Gastrocnemius medialis (tissue), 4 donors: ENCODE measurements around the gene GNB2. TPM values are rescaled to one million over a fixed set of nuclear protein-coding genes. Genes with fewer than 3 reads are reported as not detected.
A peak's percentile ranks its signal among the peaks of the same experiment; 100 is the strongest.

Source experiments
- ATAC-seq, 2 donors: fragments of 150-250 bp; one replicate each; pipeline ENCODE4 v1.9.1; 2016
- DNase-seq, 2 donors: peaks; one replicate each; pipeline ENCODE4 v3.0.0-alpha.2; 2019
- H3K27ac ChIP-seq, 4 donors: fragments of 200-600 bp; sonication (generic); 1 replicate in 1 of 4; 2 replicates in 3 of 4; pipeline ENCODE4 v1.5.1; 2016 to 2018; ENCODE audit warnings: mild to moderate bottlenecking in 2 of 4, moderate library complexity in 1 of 4
- H3K27me3 ChIP-seq, 3 donors: fragments of 200-600 bp; sonication (generic) in 2 of 3; 1 replicate in 1 of 3; 2 replicates in 2 of 3; pipeline versions ENCODE4 v1.5.1 to v1.6.0; 2016 to 2019; ENCODE audit warnings: mild to moderate bottlenecking in 1 of 3, moderate library complexity in 1 of 3
- H3K36me3 ChIP-seq, 2 donors: fragments of 200-600 bp; sonication (generic) in 1 of 2; one replicate each; pipeline ENCODE4 v1.5.1; 2017 to 2018
- H3K4me1 ChIP-seq, 2 donors: fragments of 200-600 bp; sonication (generic) in 1 of 2; one replicate each; pipeline ENCODE4 v1.5.1; 2016 to 2017; ENCODE audit warnings: mild to moderate bottlenecking in 2 of 2
- H3K4me3 ChIP-seq, 4 donors: fragments of 200-600 bp; sonication (generic) in 3 of 4; 1 replicate in 1 of 4; 2 replicates in 3 of 4; pipeline ENCODE4 v1.5.1; 2016 to 2019; ENCODE audit warnings: mild to moderate bottlenecking in 2 of 4
- H3K9me3 ChIP-seq, 3 donors: fragments of 200-600 bp; sonication (generic) in 2 of 3; 1 replicate in 1 of 3; 2 replicates in 2 of 3; pipeline ENCODE4 v1.5.1; 2016 to 2019
- CTCF ChIP-seq, 5 experiments: fragments of 450-650 bp in 3 of 5; fragments of 200-600 bp in 2 of 5; sonication (generic) in 2 of 5; IDR thresholded peaks in 4 of 5; conservative IDR thresholded peaks in 1 of 5; 1 replicate in 4 of 5; 2 replicates in 1 of 5; pipeline ENCODE4 v1.5.1; 2016 to 2019; ENCODE audit warnings: antibody characterized with exemption in 5 of 5, mild to moderate bottlenecking in 3 of 5, moderate library complexity in 3 of 5
- POLR2A ChIP-seq, 2 donors: fragments of 450-650 bp; IDR thresholded peaks; one replicate each; pipeline ENCODE4 v1.6.1; 2017; ENCODE audit warnings: antibody characterized with exemption in 2 of 2, mild to moderate bottlenecking in 2 of 2, moderate library complexity in 2 of 2
- in situ Hi-C, 4 donors: fragments of 200-750 bp; cut with MboI; loops; one replicate each; pipeline versions ENCODE4 v1.15.0 to v1.8.0; 2017; ENCODE audit warnings: low sequenced_read_pairs in 4 of 4
- intact Hi-C: fragments of 100-400 bp; cut with DNase I; formaldehyde crosslinking; loops from one replicate; pipeline ENCODE4 v1.15.1; 2023; ENCODE audit warnings: low total_unique reads
- total RNA-seq, 4 donors: library from RNA; depleted of rRNA; stranded (reverse); fragments of >200 nt; gene quantifications; one replicate each; pipeline versions ENCODE4 v1.1.0 to v1.2.3, GENCODE V29; 2016

The GNB2 gene
- total RNA-seq, result 100 to 1,000 TPM; 108 to 163 (median 129) TPM

- intact Hi-C loops, result loop anchor here (1.0 to 10.0 kb wide), 6 partner anchors 33 to 581 kb away; partner anchors contain the start of genes FBXO24, LRCH4, MOSPD3 and POP7
- peak; percentile 83 to 87 for TF ChIP-seq POLR2A (IDR thresholded peaks at IDR 0.05)
- peak in 2 of 5 experiments; percentile 43 to 53 for TF ChIP-seq CTCF (IDR thresholded peaks at IDR 0.05 in 4 of 5, conservative IDR thresholded peaks at IDR 0.05 in 1 of 5)
Observed at GRCh38 chr7:100673302-100673941, at the start of gene GNB2. Gene GNB2 (plus strand): TSS chr7:100673740. CDS start chr7:100676266, 2,526 bp downstream.

GRCh38 chr7:100623951-100624824 is 49.4 kb upstream of the GNB2 start:
- intact Hi-C loops, result no loop called here

More at GRCh38 chr7:100673302-100673941, at the start of gene GNB2:
- peaks cover 0 to 8% of the 10 kb centered on the region in 2 donors for H3K4me1 ChIP-seq
- H3K27ac ChIP-seq, result peak within 1 kb of the TSS; percentile 96 to 100 (median 99)
- DNase-seq (peak; percentile 98 to 99), ATAC-seq (peak; percentile 90)
- H3K4me3 ChIP-seq, result peak within 1 kb of the TSS; percentile 95 to 100 (median 97)
- peaks cover 0 to 21% of the 10 kb centered on the region in 2 donors for H3K36me3 ChIP-seq
- H3K9me3 ChIP-seq, result no peaks in the 10 kb centered on the region
- in situ Hi-C loops, result no loop called here
- no peaks in the 10 kb centered on the region for H3K27me3 ChIP-seq

GRCh38 chr7:100626055-100626454 is 47.5 kb upstream of the GNB2 start:
- Histone ChIP-seq H3K4me3 (peak overlapping the region; percentile 33 to 53 (median 48)), H3K4me1 (peaks cover 3% of the 10 kb centered on the region in 2 donors), H3K9me3 (no peaks in the 10 kb centered on the region), H3K36me3 (no peaks in the 10 kb centered on the region), H3K27me3 (peaks cover 5 to 15% (median 13%) of the 10 kb centered on the region in 3 donors), H3K27ac (no peak overlapping the region)
- no peak for ATAC-seq
- intact Hi-C loops (no loop called here), in situ Hi-C loops (no loop called here)
- DNase-seq, result no peak
- TF ChIP-seq CTCF (IDR thresholded peaks at IDR 0.05 in 4 of 5, conservative IDR thresholded peaks at IDR 0.05 in 1 of 5) (no peak), POLR2A (IDR thresholded peaks at IDR 0.05) (no peak)

More at GRCh38 chr7:100623951-100624824, 49.4 kb upstream of the GNB2 start:
- Histone ChIP-seq H3K27ac (no peak overlapping the region), H3K9me3 (no peaks in the 10 kb centered on the region), H3K4me3 (no peak overlapping the region), H3K4me1 (peaks cover 3% of the 10 kb centered on the region in 2 donors), H3K36me3 (no peaks in the 10 kb centered on the region), H3K27me3 (peaks cover 5 to 15% (median 13%) of the 10 kb centered on the region in 3 donors)
- no peak for DNase-seq
- TF ChIP-seq CTCF (IDR thresholded peaks at IDR 0.05 in 4 of 5, conservative IDR thresholded peaks at IDR 0.05 in 1 of 5) (no peak), POLR2A (IDR thresholded peaks at IDR 0.05) (no peak)
- no peak for ATAC-seq
- in situ Hi-C loops, result no loop called here

- Histone ChIP-seq H3K4me1 (peaks cover 3% of the 10 kb centered on the region in 2 donors), H3K36me3 (no peaks in the 10 kb centered on the region), H3K27ac (no peak overlapping the region), H3K4me3 (peak overlapping the region; percentile 33 to 53 (median 48)), H3K9me3 (no peaks in the 10 kb centered on the region), H3K27me3 (peaks cover 6 to 17% (median 15%) of the 10 kb centered on the region in 3 donors)
- ATAC-seq (peak; percentile 74 to 94), DNase-seq (peak; percentile 49 to 67)
- TF ChIP-seq POLR2A (IDR thresholded peaks at IDR 0.05), result no peak
- no peak for TF ChIP-seq CTCF (IDR thresholded peaks at IDR 0.05 in 4 of 5, conservative IDR thresholded peaks at IDR 0.05 in 1 of 5)
- in situ Hi-C loops (no loop called here), intact Hi-C loops (no loop called here)
Observed at GRCh38 chr7:100626530-100627237, 46.9 kb upstream of the GNB2 start.
